HEK293 (cell line): ENCODE results near the gene GNAS.

ENCODE experiments used
- ZNF140 ChIP-seq: fragments of 450-650 bp; formaldehyde crosslinking; IDR thresholded peaks from 2 replicates; pipeline ENCODE4 v1.5.1; 2016; ENCODE audit warnings: missing biosample characterization, missing genetic modification characterization
- ZNF274 ChIP-seq, 2 experiments: fragments of 200-500 bp in 1 of 2; fragments of 450-650 bp in 1 of 2; sonication (Bioruptor generic) in 1 of 2; formaldehyde crosslinking in 1 of 2; IDR thresholded peaks; 2 replicates each; pipeline versions ENCODE4 v1.5.1 to v1.6.1; 2014 to 2016; ENCODE audit warnings: borderline replicate concordance in 1 of 2, inconsistent platforms in 1 of 2, low read length in 1 of 2, missing biosample characterization in 1 of 2, missing genetic modification characterization in 1 of 2
- ZNF623 ChIP-seq: fragments of 450-650 bp; formaldehyde crosslinking; IDR thresholded peaks from 2 replicates; pipeline ENCODE4 v1.5.1; 2016; ENCODE audit warnings: missing biosample characterization, missing genetic modification characterization
- ZNF777 ChIP-seq: fragments of 450-650 bp; formaldehyde crosslinking; IDR thresholded peaks from 2 replicates; pipeline ENCODE4 v1.5.1; 2017; ENCODE audit warnings: missing biosample characterization, missing genetic modification characterization, borderline replicate concordance
- TF ChIP-seq, protein P1 (sequence below): fragments of 450-650 bp; formaldehyde crosslinking; IDR thresholded peaks from 2 replicates; pipeline ENCODE4 v1.5.1; 2016; ENCODE audit warnings: missing biosample characterization, missing genetic modification characterization

DNA sequence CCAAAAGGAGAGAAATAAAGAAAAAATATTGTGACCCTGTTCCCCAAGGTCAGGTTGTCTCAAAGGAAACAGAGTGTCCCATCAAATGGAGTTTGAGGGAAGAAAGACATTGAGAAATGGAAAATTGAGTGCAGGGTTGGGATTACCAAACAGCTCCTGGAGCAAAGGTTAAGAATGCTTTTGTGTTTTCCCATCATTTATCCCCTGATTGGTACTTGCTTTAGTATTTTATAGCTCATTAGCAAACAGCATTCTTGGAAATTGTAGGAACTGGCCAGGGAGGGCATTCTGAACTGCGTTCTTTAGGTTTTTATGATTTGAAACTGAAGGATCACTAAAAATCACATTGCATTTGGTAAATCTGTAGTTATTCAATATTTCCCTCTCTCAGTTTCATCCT is 69.5 kb downstream of the GNAS start:
- TF ChIP-seq ZNF274 (IDR thresholded peaks at IDR 0.05; ENCODE audit: low read length), result no peak
- no peak for TF ChIP-seq ZNF274 (tag by site-specific recombination; IDR thresholded peaks at IDR 0.05; ENCODE audit: borderline replicate concordance)
- TF ChIP-seq, protein P1, sequence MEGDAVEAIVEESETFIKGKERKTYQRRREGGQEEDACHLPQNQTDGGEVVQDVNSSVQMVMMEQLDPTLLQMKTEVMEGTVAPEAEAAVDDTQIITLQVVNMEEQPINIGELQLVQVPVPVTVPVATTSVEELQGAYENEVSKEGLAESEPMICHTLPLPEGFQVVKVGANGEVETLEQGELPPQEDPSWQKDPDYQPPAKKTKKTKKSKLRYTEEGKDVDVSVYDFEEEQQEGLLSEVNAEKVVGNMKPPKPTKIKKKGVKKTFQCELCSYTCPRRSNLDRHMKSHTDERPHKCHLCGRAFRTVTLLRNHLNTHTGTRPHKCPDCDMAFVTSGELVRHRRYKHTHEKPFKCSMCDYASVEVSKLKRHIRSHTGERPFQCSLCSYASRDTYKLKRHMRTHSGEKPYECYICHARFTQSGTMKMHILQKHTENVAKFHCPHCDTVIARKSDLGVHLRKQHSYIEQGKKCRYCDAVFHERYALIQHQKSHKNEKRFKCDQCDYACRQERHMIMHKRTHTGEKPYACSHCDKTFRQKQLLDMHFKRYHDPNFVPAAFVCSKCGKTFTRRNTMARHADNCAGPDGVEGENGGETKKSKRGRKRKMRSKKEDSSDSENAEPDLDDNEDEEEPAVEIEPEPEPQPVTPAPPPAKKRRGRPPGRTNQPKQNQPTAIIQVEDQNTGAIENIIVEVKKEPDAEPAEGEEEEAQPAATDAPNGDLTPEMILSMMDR (tag by site-specific recombination), result no peak
- TF ChIP-seq ZNF623 (tag by site-specific recombination), result no peak
- no peak for TF ChIP-seq ZNF140 (tag by site-specific recombination)
- no peak for TF ChIP-seq ZNF777
